ENCODE results near the gene ABHD4. TPM values are rescaled to one million over a fixed set of nuclear protein-coding genes. Genes with fewer than 3 reads are reported as not detected.
A peak's percentile ranks its signal among the peaks of the same experiment; 100 is the strongest.
"Not testable (repeated sequence)": the region's sequence is repeated elsewhere in the genome, so short reads cannot be mapped to it uniquely, and the experiment has no call there.

ABHD4 gene
- total RNA-seq, 1 donor from 2014 or later, result 31.9 TPM

DNA sequence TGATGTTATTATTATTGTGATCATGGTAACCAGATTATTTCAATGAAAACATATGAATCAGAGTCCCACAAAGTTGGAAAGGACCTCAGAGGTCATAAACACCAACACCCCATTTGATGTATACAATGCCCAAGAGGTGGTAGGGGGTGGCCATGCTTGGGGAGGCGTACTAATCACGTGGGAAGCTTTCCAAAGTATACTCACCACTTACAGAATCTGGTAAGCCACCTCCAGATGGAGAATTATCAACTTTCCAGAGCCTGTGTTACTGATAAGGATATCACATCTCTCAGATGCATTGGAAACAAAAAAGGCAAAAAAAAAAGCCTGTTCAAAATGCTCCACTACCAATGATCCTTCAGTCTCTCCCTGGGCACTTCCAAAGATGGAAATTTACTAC is 17.5 kb upstream of the ABHD4 start:
- no peak for TF ChIP-seq POLR2A (IDR thresholded peaks at IDR 0.05)
- TF ChIP-seq, protein P1, sequence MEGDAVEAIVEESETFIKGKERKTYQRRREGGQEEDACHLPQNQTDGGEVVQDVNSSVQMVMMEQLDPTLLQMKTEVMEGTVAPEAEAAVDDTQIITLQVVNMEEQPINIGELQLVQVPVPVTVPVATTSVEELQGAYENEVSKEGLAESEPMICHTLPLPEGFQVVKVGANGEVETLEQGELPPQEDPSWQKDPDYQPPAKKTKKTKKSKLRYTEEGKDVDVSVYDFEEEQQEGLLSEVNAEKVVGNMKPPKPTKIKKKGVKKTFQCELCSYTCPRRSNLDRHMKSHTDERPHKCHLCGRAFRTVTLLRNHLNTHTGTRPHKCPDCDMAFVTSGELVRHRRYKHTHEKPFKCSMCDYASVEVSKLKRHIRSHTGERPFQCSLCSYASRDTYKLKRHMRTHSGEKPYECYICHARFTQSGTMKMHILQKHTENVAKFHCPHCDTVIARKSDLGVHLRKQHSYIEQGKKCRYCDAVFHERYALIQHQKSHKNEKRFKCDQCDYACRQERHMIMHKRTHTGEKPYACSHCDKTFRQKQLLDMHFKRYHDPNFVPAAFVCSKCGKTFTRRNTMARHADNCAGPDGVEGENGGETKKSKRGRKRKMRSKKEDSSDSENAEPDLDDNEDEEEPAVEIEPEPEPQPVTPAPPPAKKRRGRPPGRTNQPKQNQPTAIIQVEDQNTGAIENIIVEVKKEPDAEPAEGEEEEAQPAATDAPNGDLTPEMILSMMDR (IDR thresholded peaks at IDR 0.05), result no peak
- TF ChIP-seq POLR2AphosphoS5 (IDR thresholded peaks at IDR 0.05; ENCODE audit: insufficient read depth in 1 of 2, low read depth in 1 of 2), result no peak
- Histone ChIP-seq H3K27me3 (no peaks in the 10 kb centered on the region), H3K4me1 (peaks cover 18% of the 10 kb centered on the region), H3K9me3 (no peaks in the 10 kb centered on the region), H3K27ac (no peak overlapping the region), H3K4me3 (no peak overlapping the region), H3K36me3 (no peaks in the 10 kb centered on the region)
- intact Hi-C loops (cut with DNase I), result no loop called here
- no peak for DNase-seq (ENCODE audit: extremely low spot score in 2 of 2)

DNA sequence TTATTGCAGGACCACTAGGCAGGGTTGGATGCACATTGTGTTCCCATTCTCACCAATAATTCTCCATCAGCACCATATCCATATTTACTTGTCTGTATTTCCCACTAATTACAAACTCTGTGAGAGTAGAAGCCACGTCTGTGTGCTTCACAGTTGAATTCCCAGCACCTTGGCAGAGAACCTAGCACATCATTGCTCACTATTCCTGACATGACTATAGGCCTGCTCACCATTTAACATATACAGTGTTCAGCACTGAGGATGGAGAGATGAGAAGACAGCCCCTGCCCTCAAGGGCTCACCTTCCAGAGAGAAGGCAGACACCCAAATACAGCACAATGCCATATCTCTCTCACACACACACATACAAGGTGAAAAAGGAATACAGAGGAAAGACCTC is 14.1 kb upstream of the ABHD4 start:
- intact Hi-C loops (cut with DNase I), result no loop called here
- no peak overlapping the region for H3K27ac ChIP-seq
- no peaks in the 10 kb centered on the region for H3K9me3 ChIP-seq
- DNase-seq (ENCODE audit: extremely low spot score in 2 of 2), result no peak
- TF ChIP-seq, protein P1 (IDR thresholded peaks at IDR 0.05), result no peak
- TF ChIP-seq POLR2AphosphoS5 (IDR thresholded peaks at IDR 0.05; ENCODE audit: insufficient read depth in 1 of 2, low read depth in 1 of 2) (no peak), POLR2A (IDR thresholded peaks at IDR 0.05) (no peak)
- no peak overlapping the region for H3K4me3 ChIP-seq
- no peaks in the 10 kb centered on the region for H3K36me3 ChIP-seq
- peaks cover 46% of the 10 kb centered on the region for H3K4me1 ChIP-seq
- no peaks in the 10 kb centered on the region for H3K27me3 ChIP-seq

- no peak for DNase-seq (ENCODE audit: extremely low spot score in 2 of 2)
- H3K9me3 ChIP-seq, result no peaks in the 10 kb centered on the region
- TF ChIP-seq, protein P1 (IDR thresholded peaks at IDR 0.05), result no peak
- TF ChIP-seq POLR2A (IDR thresholded peaks at IDR 0.05) (no peak), POLR2AphosphoS5 (IDR thresholded peaks at IDR 0.05; ENCODE audit: insufficient read depth in 1 of 2, low read depth in 1 of 2) (no peak)
- no peak overlapping the region for H3K27ac ChIP-seq
- H3K4me1 ChIP-seq, result peaks cover 55% of the 10 kb centered on the region
- intact Hi-C loops (cut with DNase I), result no loop called here
- no peaks in the 10 kb centered on the region for H3K36me3 ChIP-seq
- no peaks in the 10 kb centered on the region for H3K27me3 ChIP-seq
- no peak overlapping the region for H3K4me3 ChIP-seq
Measured at GRCh38 chr14:22587247-22587646, 10.9 kb upstream of the ABHD4 start.

DNA sequence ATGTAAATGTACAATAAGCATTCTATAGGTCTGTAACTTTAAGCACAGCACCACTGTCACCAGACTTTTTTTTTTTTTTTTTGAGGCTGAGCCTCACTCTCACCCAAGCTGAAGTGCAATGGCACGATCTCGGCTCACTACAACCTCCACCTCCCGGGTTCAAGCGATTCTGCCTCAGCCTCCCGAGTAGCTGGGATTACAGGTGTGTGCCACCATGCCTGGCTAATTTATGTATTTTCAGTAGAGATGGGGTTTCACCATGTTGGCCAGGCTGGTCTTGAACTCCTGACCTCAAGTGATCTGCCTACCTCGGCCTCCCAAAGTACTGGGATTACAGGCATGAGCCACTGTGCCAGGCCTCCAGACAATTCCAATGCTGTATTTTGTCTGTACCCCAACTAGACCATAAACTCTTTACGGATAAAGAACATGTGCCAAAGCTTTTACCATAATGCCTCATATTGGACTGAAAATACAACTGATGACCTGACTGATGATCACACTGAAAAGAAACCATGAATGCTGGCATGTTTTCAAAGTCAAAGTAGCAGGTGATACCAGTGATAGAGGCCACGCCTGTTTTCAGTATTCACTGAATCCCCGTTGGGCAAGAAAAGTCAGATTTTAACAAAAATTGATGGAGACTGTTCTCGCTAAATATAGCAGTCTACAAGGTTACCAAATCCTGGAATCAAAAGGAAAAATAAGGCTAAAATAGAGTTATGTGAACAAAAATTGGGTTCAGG is 10.2 kb upstream of the ABHD4 start:
- H3K27me3 ChIP-seq; H3K36me3 ChIP-seq; DNase-seq (ENCODE audit: extremely low spot score in 2 of 2); intact Hi-C loops (cut with DNase I); H3K9me3 ChIP-seq: not testable (repeated sequence)
- peak overlapping the region; percentile 58 to 70 for H3K4me3 ChIP-seq
- peaks cover 55% of the 10 kb centered on the region for H3K4me1 ChIP-seq
- peak overlapping the region; percentile 89 for H3K27ac ChIP-seq

DNA sequence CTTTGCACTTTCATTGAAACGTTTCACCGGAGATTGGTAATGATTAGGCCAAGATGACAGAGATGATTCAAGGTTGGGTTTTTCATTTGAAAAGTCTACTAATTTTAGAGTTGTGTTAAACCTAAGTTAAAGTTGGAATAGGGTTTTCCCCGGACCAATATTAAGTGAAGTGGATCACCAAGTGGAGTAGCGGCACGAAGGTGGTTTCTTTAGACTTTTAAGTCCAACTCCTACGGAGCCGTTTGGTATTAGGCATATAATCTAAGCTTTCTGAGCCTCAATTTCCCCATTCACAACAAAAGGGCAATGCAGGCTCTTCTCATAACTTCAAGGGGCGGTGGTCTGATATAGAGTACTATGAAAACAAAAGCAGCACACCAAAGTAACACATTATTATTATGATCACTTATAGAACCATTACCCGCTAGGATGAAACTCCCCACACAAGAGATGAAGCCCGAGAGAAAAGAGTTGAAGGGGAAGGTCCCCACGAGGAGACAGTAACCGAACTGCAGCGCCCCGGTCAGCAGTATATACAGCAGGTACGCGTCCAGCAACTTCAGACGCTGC is 9.5 kb upstream of the ABHD4 start:
- TF ChIP-seq, protein P1 (IDR thresholded peaks at IDR 0.05), result no peak
- TF ChIP-seq POLR2AphosphoS5 (IDR thresholded peaks at IDR 0.05; ENCODE audit: insufficient read depth in 1 of 2, low read depth in 1 of 2) (no peak), POLR2A (IDR thresholded peaks at IDR 0.05) (no peak)
- Histone ChIP-seq H3K9me3 (no peaks in the 10 kb centered on the region), H3K27ac (peak overlapping the region; percentile 89), H3K27me3 (no peaks in the 10 kb centered on the region), H3K4me3 (peak overlapping the region; percentile 58 to 70), H3K36me3 (no peaks in the 10 kb centered on the region), H3K4me1 (peaks cover 55% of the 10 kb centered on the region)
- no peak for DNase-seq (ENCODE audit: extremely low spot score in 2 of 2)
- intact Hi-C loops (cut with DNase I), result no loop called here

Data from vagina (tissue), 2 donors.